GM20000 (cell line): Measurements from ENCODE around the gene ERN2.
A peak's percentile ranks its signal among the peaks of the same experiment; 100 is the strongest.
"Not testable (repeated sequence)": the region's sequence is repeated elsewhere in the genome, so short reads cannot be mapped to it uniquely, and the experiment has no call there.

Experiments
- DNase-seq: peaks from one replicate; pipeline ENCODE4 v3.0.0; 2012; ENCODE audit warnings: low spot score
- CTCF ChIP-seq: IDR thresholded peaks from 2 replicates; pipeline ENCODE4 v1.5.1; 2012; ENCODE audit warnings: mild to moderate bottlenecking, control low read depth; ENCODE audit errors: extremely low read depth, missing control alignments

Gene ERN2

GRCh38 chr16:23712976-23713375, at the start of gene ERN2:
ERN2 (minus strand) TSS chr16:23713222; CDS start chr16:23713187, 35 bp downstream.
- DNase-seq: no peak
- TF ChIP-seq CTCF: no peak

DNA sequence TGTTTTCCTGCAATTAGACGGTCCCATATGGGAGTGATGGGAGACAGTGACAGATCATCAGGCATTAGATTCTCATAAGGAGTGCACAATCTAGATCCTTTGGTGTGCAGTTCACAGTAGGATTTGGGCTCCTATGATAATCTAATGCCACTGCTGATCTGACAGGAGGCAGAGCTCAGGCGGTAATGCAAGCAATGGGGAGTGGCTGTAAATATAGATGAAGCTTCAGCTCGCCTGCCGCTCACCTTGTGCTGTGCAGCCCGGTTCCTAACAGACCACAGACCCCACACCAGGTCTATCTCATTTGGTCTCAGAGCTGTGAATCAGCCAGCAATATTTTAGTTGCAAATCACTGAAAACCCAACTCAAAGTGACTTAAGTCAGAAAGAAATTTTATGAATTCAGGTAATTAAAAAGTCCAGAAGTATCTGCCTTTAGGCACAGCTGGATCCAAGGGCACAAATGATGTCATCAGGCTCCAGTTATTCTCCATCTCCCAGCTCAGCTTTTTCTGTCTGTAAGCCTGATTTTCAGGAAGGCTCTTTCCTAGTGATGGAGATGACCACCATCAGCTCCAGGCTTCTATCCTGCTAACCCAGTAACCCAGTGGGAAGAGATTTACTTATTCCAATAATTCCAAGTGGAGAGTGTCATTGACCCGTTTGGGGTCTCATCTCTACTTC, 45.1 kb upstream of the ERN2 start:
- DNase-seq: no peak
- no peak for TF ChIP-seq CTCF

DNA sequence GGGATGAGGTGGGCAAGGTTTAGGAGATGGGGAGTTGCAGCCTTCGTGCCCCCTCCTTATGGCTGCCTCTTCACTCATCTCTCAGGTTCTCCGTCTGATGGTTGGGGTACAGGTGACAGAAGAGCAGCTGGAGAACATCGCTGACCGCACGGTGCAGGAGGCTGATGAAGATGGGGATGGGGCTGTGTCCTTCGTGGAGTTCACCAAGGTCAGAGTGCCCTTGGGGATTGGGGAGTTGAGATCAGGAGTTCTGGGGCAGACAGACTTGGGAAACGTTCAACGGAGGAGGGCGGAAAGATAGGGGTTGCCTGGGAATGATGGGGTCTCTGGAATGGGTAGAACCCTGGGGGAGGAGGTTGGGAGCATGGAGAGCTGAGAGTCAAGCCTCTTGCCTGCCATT, 44.1 kb upstream of the ERN2 start:
- DNase-seq: no peak
- TF ChIP-seq CTCF: no peak

- no peak for DNase-seq
- no peak for TF ChIP-seq CTCF
These were observed 42.4 kb upstream of the ERN2 start for GRCh38 chr16:23755484-23755809.

DNA sequence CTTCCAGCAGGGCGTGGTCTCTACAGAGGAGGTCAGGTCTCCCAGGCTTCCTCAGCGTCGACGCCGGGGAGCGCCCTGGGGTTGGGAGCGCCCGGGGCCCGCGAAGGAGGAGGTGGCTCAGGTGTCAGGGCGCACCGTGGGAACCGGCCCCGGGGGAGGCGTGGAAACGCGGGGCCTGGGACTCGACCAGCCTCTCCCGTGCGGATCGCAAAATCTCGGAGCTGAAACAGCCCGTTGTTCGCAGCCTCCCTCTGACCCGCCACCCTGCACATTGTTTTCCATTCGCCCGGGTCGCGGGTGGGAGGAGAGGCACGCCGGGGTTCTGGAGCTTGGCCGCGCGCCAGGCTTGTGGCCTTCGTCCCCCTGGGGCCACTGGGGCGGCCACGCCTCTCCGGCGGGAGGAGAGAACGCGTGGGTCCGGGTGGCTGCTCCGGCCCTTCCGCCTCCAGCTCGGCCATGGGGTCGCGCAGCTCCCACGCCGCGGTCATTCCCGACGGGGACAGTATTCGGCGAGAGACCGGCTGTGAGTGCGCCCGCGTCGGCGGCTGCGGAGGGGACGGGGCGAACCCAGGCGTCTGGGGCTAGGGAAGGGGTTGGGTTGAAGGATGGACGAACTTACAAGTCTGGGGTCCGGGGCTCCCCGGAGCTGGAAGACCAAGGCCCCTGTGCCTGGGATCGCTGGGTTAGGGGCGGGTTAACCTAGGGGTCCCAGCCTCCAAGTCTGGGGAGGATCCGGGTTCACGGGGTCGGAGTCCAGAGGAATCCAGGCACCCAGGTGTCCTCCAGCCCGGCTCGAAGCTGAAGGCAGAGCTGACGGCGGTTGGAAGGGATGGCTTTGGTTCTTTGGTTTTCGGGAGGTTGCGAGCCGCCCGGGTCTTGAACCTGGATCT, 41.8 kb upstream of the ERN2 start, which contains the start of gene CHP2:
CHP2 (plus strand) TSS at position 433 of the 890 bp plus-strand sequence; CDS start at position 457, 24 bp downstream.
- DNase-seq: peak; percentile 38
- no peak for TF ChIP-seq CTCF

GRCh38 chr16:23753908-23754593, 41.0 kb upstream of the ERN2 start:
- no peak for TF ChIP-seq CTCF
- no peak for DNase-seq

DNA sequence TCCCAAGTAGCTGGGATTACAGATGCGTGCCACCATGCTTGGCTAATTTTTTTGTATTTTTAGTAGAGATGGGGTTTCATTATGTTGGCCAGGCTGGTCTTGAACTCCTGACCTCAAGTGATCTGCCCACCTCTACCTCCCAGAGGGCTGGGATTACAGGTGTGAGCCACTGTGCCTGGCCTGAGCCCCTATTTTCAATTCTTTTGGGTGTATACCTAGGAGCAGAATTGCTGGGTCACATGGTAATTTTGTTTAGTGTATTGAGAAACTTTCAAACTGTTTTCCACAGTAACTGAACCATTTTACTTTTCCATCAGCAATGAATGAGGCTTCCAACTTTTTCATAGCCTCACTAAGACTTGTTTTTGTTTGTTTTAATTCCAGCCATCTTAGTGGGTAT, 38.0 kb upstream of the ERN2 start:
- not testable (repeated sequence) for DNase-seq
